Vagina (tissue), 2 donors: Measurements from ENCODE around the gene DCHS2. TPM values are rescaled to one million over a fixed set of nuclear protein-coding genes. Genes with fewer than 3 reads are reported as not detected.

ENCODE experiments used
- DNase-seq, 2 donors: peaks; one replicate each; pipeline ENCODE4 v3.0.0-alpha.2; 2017; ENCODE audit errors: extremely low spot score in 2 of 2
- H3K27ac ChIP-seq: fragments of 200-600 bp; sonication (generic); one replicate; pipeline ENCODE4 v1.5.1; 2019
- H3K27me3 ChIP-seq: fragments of 200-600 bp; sonication (generic); one replicate; pipeline ENCODE4 v1.5.1; 2019
- H3K36me3 ChIP-seq, 2 donors: fragments of 200-600 bp; sonication (generic); one replicate each; pipeline ENCODE4 v1.5.1; 2017 to 2019
- H3K4me1 ChIP-seq: fragments of 200-600 bp; sonication (generic); one replicate; pipeline ENCODE4 v1.5.1; 2019
- H3K4me3 ChIP-seq, 2 donors: fragments of 200-600 bp; sonication (generic); 1 replicate in 1 of 2; 2 replicates in 1 of 2; pipeline ENCODE4 v1.5.1; 2016 to 2019
- H3K9me3 ChIP-seq: fragments of 200-600 bp; sonication (generic); one replicate; pipeline ENCODE4 v1.5.1; 2019
- CTCF ChIP-seq, 3 experiments: fragments of 450-650 bp in 2 of 3; fragments of 200-600 bp in 1 of 3; sonication (generic) in 1 of 3; IDR thresholded peaks; one replicate each; pipeline ENCODE4 v1.5.1; 2017 to 2019; ENCODE audit warnings: antibody characterized with exemption in 3 of 3, mild to moderate bottlenecking in 2 of 3, moderate library complexity in 2 of 3
- POLR2A ChIP-seq, 2 donors: fragments of 450-650 bp; IDR thresholded peaks; one replicate each; pipeline ENCODE4 v1.6.1; 2017; ENCODE audit warnings: antibody characterized with exemption in 2 of 2, mild to moderate bottlenecking in 2 of 2, moderate library complexity in 2 of 2
- POLR2AphosphoS5 ChIP-seq, 2 donors: sonication (generic); formaldehyde crosslinking; IDR thresholded peaks; one replicate each; pipeline ENCODE4 v1.9.0; 2017; ENCODE audit warnings: antibody characterized with exemption in 2 of 2, mild to moderate bottlenecking in 2 of 2, low read depth in 1 of 2; ENCODE audit not compliant: insufficient read depth in 1 of 2
- intact Hi-C: fragments of 100-400 bp; cut with DNase I; formaldehyde crosslinking; loops from one replicate; pipeline ENCODE4 v1.15.1; 2023
- total RNA-seq: library from RNA; depleted of rRNA; stranded (reverse); fragments of >200 nt; gene quantifications from one replicate; pipeline ENCODE4 v1.2.3, GENCODE V29; 2016

The DCHS2 gene
- total RNA-seq, 1 donor from 2014 or later = 7.9 TPM

GRCh38 chr4:154308207-154308606, 183.4 kb downstream of the DCHS2 start:
- Histone ChIP-seq H3K36me3 (no peaks in the 10 kb centered on the region), H3K4me3 (no peak overlapping the region), H3K9me3 (no peaks in the 10 kb centered on the region), H3K4me1 (no peaks in the 10 kb centered on the region), H3K27me3 (no peaks in the 10 kb centered on the region), H3K27ac (no peak overlapping the region)
- DNase-seq = no peak
- intact Hi-C loops = no loop called here
- TF ChIP-seq POLR2AphosphoS5 (IDR thresholded peaks at IDR 0.05; ENCODE audit: insufficient read depth in 1 of 2, low read depth in 1 of 2) (no peak), CTCF (IDR thresholded peaks at IDR 0.05) (no peak), POLR2A (IDR thresholded peaks at IDR 0.05) (no peak)

DNA sequence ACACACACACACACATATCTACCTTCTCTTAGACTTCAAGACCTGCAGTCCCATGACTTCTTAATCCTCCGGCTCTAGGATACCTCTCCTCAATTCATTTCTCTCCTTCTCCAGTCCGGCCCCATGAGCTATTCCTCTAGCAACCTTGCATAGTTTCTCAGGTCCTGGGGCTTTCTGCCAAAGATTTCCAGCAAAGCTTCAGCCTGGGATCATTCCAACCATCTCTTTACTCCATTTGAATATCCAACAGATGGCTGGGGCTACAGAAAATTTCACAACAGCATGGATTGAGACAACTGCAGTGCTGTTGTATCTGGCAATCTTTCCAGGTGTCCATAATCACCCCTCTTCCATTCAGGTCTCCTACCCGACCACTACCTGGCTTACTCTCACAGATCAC, 184.1 kb downstream of the DCHS2 start:
- no peak overlapping the region for H3K4me3 ChIP-seq
- no peak for DNase-seq
- no peaks in the 10 kb centered on the region for H3K36me3 ChIP-seq
- no peak overlapping the region for H3K27ac ChIP-seq
- H3K27me3 ChIP-seq = no peaks in the 10 kb centered on the region
- TF ChIP-seq POLR2AphosphoS5 (IDR thresholded peaks at IDR 0.05; ENCODE audit: insufficient read depth in 1 of 2, low read depth in 1 of 2) (no peak), CTCF (IDR thresholded peaks at IDR 0.05) (no peak), POLR2A (IDR thresholded peaks at IDR 0.05) (no peak)
- H3K4me1 ChIP-seq = no peaks in the 10 kb centered on the region
- H3K9me3 ChIP-seq = no peaks in the 10 kb centered on the region
- intact Hi-C loops = no loop called here

DNA sequence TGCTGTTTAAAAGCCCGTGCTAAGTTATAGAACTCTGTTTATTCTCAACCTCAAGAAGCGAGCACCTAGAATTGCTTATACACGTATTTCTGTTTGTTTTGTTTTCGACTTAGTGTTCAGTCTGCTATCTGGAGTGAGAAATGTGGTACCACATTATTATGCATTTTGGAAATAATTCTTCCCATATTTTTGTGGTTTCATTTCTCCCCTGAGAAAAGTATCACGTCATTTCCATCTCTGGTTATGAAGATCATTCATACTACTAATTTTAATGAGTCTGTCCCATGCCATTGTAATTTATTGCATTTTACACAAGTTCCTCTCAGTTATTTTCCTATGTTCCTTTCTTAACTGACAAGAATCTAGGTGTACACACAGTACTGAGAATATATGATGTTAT, 186.0 kb downstream of the DCHS2 start:
- TF ChIP-seq POLR2AphosphoS5 (IDR thresholded peaks at IDR 0.05; ENCODE audit: insufficient read depth in 1 of 2, low read depth in 1 of 2) (no peak), POLR2A (IDR thresholded peaks at IDR 0.05) (no peak), CTCF (IDR thresholded peaks at IDR 0.05) (no peak)
- Histone ChIP-seq H3K4me1 (no peaks in the 10 kb centered on the region), H3K9me3 (no peaks in the 10 kb centered on the region), H3K36me3 (no peaks in the 10 kb centered on the region), H3K4me3 (no peak overlapping the region), H3K27ac (no peak overlapping the region), H3K27me3 (no peaks in the 10 kb centered on the region)
- intact Hi-C loops = no loop called here
- DNase-seq = no peak

- Histone ChIP-seq H3K4me3 (no peak overlapping the region), H3K9me3 (no peaks in the 10 kb centered on the region), H3K36me3 (no peaks in the 10 kb centered on the region), H3K27ac (no peak overlapping the region), H3K27me3 (no peaks in the 10 kb centered on the region), H3K4me1 (no peaks in the 10 kb centered on the region)
- TF ChIP-seq CTCF (IDR thresholded peaks at IDR 0.05) (no peak), POLR2AphosphoS5 (IDR thresholded peaks at IDR 0.05; ENCODE audit: insufficient read depth in 1 of 2, low read depth in 1 of 2) (no peak), POLR2A (IDR thresholded peaks at IDR 0.05) (no peak)
- DNase-seq = no peak
- intact Hi-C loops = no loop called here
These were observed 186.9 kb downstream of the DCHS2 start for GRCh38 chr4:154304679-154305078.

DNA sequence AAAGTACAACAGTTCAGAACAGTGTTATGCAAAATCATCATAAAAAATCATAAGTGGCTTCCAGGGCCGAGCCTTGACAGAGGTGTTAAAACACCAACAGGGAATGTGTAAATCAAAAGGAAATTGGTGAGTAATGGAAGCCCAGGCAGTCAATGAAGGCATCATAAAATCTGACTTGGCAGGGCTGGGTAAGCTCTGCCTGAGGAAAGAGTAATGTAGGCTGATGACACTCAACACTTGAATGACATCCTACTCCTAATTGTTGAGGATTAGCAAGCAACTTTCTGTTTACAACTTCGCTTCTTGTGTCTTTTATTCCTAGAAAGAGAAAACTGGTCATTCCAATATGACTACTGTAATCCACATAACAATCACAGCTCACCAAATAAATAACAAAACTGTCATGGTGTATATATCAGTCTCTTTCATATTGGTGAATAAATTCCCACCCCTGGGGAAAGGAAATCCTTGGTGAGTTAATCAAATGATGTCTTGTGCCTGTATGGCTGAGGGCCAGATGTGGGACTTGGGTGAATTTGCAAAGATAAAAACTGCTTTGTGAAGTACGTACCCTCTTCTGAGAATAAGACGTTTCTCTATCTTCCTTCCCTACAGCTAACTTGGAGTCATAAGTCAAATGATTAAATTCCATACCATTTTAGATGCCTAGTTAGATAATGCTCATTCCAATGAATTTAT, 196.8 kb downstream of the DCHS2 start:
- Histone ChIP-seq H3K27ac (no peak overlapping the region), H3K4me3 (no peak overlapping the region), H3K36me3 (no peaks in the 10 kb centered on the region), H3K9me3 (no peaks in the 10 kb centered on the region), H3K27me3 (no peaks in the 10 kb centered on the region), H3K4me1 (no peaks in the 10 kb centered on the region)
- intact Hi-C loops = no loop called here
- TF ChIP-seq POLR2AphosphoS5 (IDR thresholded peaks at IDR 0.05; ENCODE audit: insufficient read depth in 1 of 2, low read depth in 1 of 2) (no peak), POLR2A (IDR thresholded peaks at IDR 0.05) (no peak), CTCF (IDR thresholded peaks at IDR 0.05) (no peak)
- no peak for DNase-seq
